Activated CD4-positive, alpha-beta memory T cell treated with anti-CD3 and anti-CD28 coated beads, Interleukin-2, amount 10 ng/mL, durations not matched to agents 7 days and 5 days (primary cell): Measurements from ENCODE around the gene LY6G6F. TPM values are rescaled to one million over a fixed set of nuclear protein-coding genes. Genes with fewer than 3 reads are reported as not detected.
A peak's percentile ranks its signal among the peaks of the same experiment; 100 is the strongest.

Experiments used
- CTCF ChIA-PET: fragments of 350-600 bp; sonication (Branson Sonifier 250); formaldehyde crosslinking; loops from one replicate; lab custom pipeline; 2021; ENCODE audit warnings: antibody characterized with exemption, inconsistent platforms; lab: Charles Lee
- POLR2A ChIA-PET: fragments of 350-600 bp; sonication (Branson Sonifier 250); formaldehyde crosslinking; loops from one replicate; lab custom pipeline; 2021; ENCODE audit warnings: antibody characterized with exemption; lab: Charles Lee
- DNase-seq: peaks from one replicate; pipeline ENCODE4 v3.0.0-alpha.2; 2020
- H3K27ac Mint-ChIP-seq: one replicate; pipeline ENCODE4 v1.8.0; 2021; ENCODE audit warnings: mild to moderate bottlenecking, mixed read lengths
- H3K27me3 Mint-ChIP-seq: one replicate; pipeline ENCODE4 v1.8.0; 2021; ENCODE audit warnings: mixed read lengths
- H3K36me3 Mint-ChIP-seq: one replicate; pipeline ENCODE4 v1.8.0; 2021; ENCODE audit warnings: low read depth, mixed read lengths
- H3K4me1 Mint-ChIP-seq: one replicate; pipeline ENCODE4 v1.8.0; 2021; ENCODE audit warnings: mixed read lengths
- H3K4me3 Mint-ChIP-seq: one replicate; pipeline ENCODE4 v1.8.0; 2021; ENCODE audit warnings: mild to moderate bottlenecking, mixed read lengths
- H3K9me3 Mint-ChIP-seq: one replicate; pipeline ENCODE4 v1.8.0; 2021; ENCODE audit warnings: mixed read lengths
- total RNA-seq, 2 experiments: library from RNA; stranded (reverse); gene quantifications; one replicate each; pipeline ENCODE4 v1.2.3, GENCODE V29; 2021

Gene LY6G6F, protein sequence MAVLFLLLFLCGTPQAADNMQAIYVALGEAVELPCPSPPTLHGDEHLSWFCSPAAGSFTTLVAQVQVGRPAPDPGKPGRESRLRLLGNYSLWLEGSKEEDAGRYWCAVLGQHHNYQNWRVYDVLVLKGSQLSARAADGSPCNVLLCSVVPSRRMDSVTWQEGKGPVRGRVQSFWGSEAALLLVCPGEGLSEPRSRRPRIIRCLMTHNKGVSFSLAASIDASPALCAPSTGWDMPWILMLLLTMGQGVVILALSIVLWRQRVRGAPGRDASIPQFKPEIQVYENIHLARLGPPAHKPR
- not detected for total RNA-seq

GRCh38 chr6:31706599-31706998 is at the start of gene LY6G6F:
Gene LY6G6F, plus strand, starts transcription at chr6:31706866. Its CDS starts 41 bp downstream, at chr6:31706907.
- Mint-ChIP-seq H3K36me3 (no peaks in the 10 kb centered on the region), H3K4me1 (peaks cover 29% of the 10 kb centered on the region), H3K9me3 (no peaks in the 10 kb centered on the region), H3K4me3 (no peak within 1 kb of the TSS), H3K27me3 (no peaks in the 10 kb centered on the region), H3K27ac (no peak within 1 kb of the TSS)
- POLR2A ChIA-PET = interaction anchor here (0.6 kb wide), 1 partner anchor 121 kb away, joined by 3 read pairs; the partner anchor contains the start of gene HSPA1B
- CTCF ChIA-PET = interaction anchor here (1.4 kb wide), 1 partner anchor 32 kb away, joined by 3 read pairs; no protein-coding TSS in a partner anchor
- DNase-seq = no peak

GRCh38 chr6:31657406-31658157 is 49.1 kb upstream of the LY6G6F start:
- H3K4me3 Mint-ChIP-seq = peak overlapping the region; percentile 95
- H3K4me1 Mint-ChIP-seq = peaks cover 76% of the 10 kb centered on the region
- H3K27me3 Mint-ChIP-seq = no peaks in the 10 kb centered on the region
- POLR2A ChIA-PET = interaction anchor here (0.8 to 9.8 kb wide), 7 partner anchors 7 to 240 kb away, joined by 3 to 278 read pairs (median 4); partner anchors contain the start of genes C6orf47, CLIC1, CSNK2B and EHMT2
- peak; percentile 67 for DNase-seq
- no peaks in the 10 kb centered on the region for H3K9me3 Mint-ChIP-seq
- H3K27ac Mint-ChIP-seq = peak overlapping the region; percentile 95
- H3K36me3 Mint-ChIP-seq = peaks cover 74% of the 10 kb centered on the region
- CTCF ChIA-PET = interaction anchor here (0.6 to 1.0 kb wide), 3 partner anchors 44 to 209 kb away, joined by 3 read pairs; no protein-coding TSS in a partner anchor

DNA sequence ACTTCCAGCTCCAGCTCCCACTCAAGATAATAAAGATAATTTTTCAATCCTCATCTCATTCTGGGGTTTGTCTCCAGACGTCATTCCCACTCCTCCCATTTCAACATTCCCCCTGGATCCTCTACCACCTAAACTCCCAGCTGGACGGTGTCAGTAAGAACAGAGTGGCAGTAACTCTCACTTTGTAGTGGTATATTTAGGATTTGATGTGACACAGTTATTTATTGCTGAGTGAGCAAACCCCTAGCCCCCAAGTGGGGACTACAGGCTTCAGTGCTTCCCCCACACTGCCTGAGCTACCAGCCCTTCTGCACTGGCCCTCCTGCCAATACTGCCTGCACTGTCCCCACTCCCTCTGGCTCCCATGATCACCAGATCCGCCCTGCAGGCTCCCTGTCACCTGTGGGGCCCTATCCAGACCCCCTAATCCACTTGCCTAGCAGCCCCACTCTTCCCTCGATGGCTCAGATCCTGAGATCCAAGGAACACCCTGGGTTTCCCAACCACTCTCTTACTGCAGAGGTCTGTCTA is 48.4 kb upstream of the LY6G6F start:
- Mint-ChIP-seq H3K4me3 (peak overlapping the region; percentile 95), H3K9me3 (no peaks in the 10 kb centered on the region), H3K4me1 (peaks cover 78% of the 10 kb centered on the region), H3K27ac (peak overlapping the region; percentile 95), H3K27me3 (no peaks in the 10 kb centered on the region), H3K36me3 (peaks cover 74% of the 10 kb centered on the region)
- no peak for DNase-seq
- CTCF ChIA-PET = interaction anchor here (0.6 to 0.7 kb wide), 2 partner anchors 45 to 65 kb away, joined by 3 read pairs; partner anchors contain the start of gene NCR3
- POLR2A ChIA-PET = interaction anchor here (0.8 to 9.8 kb wide), 5 partner anchors 6 to 239 kb away, joined by 3 to 278 read pairs (median 4); partner anchors contain the start of genes C6orf47, CLIC1, CSNK2B and EHMT2

- Mint-ChIP-seq H3K9me3 (no peaks in the 10 kb centered on the region), H3K4me3 (peak overlapping the region; percentile 95), H3K36me3 (peaks cover 83% of the 10 kb centered on the region), H3K4me1 (peaks cover 83% of the 10 kb centered on the region), H3K27me3 (no peaks in the 10 kb centered on the region), H3K27ac (peak overlapping the region; percentile 95)
- ChIA-PET CTCF (interaction anchor here (0.7 to 2.9 kb wide), 2 partner anchors 66 to 79 kb away, joined by 3 to 11 read pairs; partner anchors contain the start of genes CLIC1 and NCR3), POLR2A (no interaction called here)
- DNase-seq = no peak
Observed at GRCh38 chr6:31658983-31659648, 47.5 kb upstream of the LY6G6F start.

DNA sequence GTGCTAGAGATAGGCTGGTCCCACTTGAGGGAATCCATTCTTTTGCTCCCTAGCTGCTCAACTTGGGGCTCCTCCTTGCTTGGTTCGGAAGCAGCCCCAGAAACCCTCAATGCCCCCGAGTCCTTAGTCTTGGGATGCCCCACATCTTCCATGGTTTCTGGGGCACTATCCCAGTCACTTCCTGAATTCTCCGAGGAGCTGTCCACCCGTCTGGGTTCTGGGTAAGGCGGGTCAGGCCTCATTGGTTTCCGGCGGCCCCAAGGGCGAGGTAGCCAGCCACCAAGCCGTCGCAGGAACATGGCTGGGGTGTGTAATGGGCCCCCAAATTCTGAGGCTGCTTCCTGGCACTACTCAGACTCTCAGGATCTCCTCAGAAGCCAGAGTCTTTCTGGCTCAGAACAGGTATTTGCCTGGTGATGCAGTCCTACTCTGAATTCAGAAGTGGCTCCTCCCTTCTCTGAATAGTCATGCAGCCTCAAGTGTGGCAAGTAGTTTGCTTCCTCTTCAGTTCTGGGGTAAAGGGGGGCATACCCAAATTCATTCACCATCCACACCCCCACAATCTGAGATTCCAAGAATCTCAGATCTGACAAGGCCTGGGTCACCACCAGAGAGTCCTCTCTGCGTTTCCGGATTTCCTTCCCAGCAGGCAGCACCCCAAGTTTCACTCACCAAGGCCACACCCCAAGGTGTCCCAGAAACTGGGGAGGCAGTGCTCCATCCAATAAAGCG is 46.9 kb upstream of the LY6G6F start:
- ChIA-PET CTCF (interaction anchor here (1.1 to 2.9 kb wide), 3 partner anchors 43 to 292 kb away, joined by 3 to 11 read pairs (median 4); partner anchors contain the start of genes ABHD16A and CLIC1), POLR2A (interaction anchor here (1.0 to 8.1 kb wide), 10 partner anchors 6 to 175 kb away, joined by 5 to 278 read pairs (median 7); partner anchors contain the start of genes APOM, BAG6, DDX39B and HSPA1B)
- DNase-seq = peak; percentile 58
- Mint-ChIP-seq H3K9me3 (no peaks in the 10 kb centered on the region), H3K36me3 (peaks cover 90% of the 10 kb centered on the region), H3K27ac (peak overlapping the region; percentile 95), H3K4me3 (peak overlapping the region; percentile 95), H3K27me3 (no peaks in the 10 kb centered on the region), H3K4me1 (peaks cover 88% of the 10 kb centered on the region)

DNA sequence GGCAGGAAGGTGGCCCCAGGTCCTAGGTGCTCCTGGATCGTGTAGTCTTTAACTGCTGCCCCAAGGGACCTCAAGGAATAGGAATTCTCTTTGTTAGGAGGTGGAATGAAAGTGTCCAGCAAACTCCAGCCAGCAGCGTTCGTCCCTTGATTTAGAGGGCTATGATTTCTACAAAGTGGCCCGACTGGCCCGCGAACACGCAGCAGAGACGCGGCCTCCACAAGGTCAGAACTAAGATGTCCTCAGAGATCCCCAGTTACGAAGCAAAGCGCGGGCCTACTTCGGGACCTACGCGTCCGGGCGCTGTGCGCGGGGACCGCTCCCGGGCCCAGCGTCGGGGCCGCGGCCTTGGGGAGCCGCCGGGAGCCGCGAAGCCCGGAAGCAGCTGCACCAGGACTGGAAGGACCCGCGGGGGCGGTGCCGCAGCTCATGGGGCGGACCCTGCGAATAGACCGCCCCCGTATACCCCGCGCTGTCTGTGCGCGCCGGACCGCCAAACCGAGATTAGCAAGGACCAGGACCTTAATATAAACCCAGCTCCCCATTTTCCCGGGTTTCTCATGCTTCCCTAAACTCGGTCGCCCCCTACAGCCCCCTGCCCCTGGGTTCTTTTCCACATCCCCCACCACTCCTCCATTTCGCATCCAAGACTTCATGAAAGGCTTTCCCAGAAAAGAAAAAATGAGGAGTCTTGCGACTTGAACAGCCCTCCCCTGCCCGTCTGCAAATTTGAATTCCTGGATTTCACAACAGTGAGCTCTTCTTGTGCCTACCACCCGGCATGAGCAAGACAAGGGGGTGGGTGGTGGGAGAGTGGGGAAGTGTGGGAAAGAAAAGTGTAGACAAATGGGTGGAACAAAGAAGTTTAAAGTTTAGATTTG is 46.0 kb upstream of the LY6G6F start, which contains the start of gene C6orf47:
Gene C6orf47, minus strand, starts transcription at position 398 of the 881 bp plus-strand sequence. CDS start 831 bp downstream, outside the sequence.
- no peaks in the 10 kb centered on the region for H3K9me3 Mint-ChIP-seq
- peaks cover 83% of the 10 kb centered on the region for H3K4me1 Mint-ChIP-seq
- H3K36me3 Mint-ChIP-seq = peaks cover 86% of the 10 kb centered on the region
- ChIA-PET POLR2A (interaction anchor here (0.7 to 8.1 kb wide), 21 partner anchors 7 to 176 kb away, joined by 3 to 278 read pairs (median 5); partner anchors contain the start of genes ABHD16A, APOM, BAG6 and DDX39B), CTCF (interaction anchor here (0.7 to 2.9 kb wide), 7 partner anchors 8 to 291 kb away, joined by 3 to 11 read pairs (median 3); partner anchors contain the start of genes ABHD16A, BAG6 and CLIC1)
- DNase-seq = peak; percentile 82
- peak within 1 kb of the TSS; percentile 95 for H3K27ac Mint-ChIP-seq
- peak within 1 kb of the TSS; percentile 95 for H3K4me3 Mint-ChIP-seq
- H3K27me3 Mint-ChIP-seq = no peaks in the 10 kb centered on the region

DNA sequence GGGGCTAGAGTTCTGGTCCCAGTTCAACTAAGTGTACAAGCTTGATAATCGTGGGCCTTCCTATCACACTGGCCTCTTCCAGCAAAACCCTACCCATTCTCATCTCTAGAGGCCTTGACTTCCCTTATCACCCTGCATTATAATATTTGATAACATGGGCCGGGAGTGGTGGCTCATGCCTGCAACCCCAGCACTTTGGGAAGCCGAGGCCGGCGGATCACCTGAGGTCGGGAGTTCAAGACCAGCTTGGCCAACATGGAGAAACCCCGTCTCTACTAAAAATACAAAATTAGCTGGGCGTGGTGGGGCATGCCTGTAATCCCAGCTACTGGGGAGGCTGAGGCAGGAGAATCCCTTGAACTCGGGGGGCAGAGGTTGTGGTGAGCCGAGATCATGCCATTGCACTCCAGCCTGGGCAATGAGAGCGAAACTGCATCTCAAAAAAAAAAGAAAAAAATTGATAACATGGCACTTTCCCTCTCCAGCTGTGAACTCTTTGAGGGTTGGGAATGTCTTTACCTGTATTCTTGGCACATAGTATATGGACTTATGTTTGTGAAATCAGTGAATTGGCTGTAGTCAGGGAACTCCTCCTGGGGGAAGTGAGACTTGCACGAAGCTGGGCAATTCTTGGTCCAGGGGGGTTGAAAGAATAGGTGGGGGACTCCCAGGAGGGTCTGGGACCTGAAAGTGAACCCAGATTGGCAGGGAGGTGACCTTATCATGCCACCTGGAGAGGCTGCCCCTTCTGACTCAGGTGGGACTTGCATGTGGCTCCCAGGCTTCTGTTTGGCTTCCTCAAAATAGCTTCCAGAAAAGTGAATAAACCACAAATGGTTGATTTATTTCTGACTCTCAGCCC is 45.2 kb upstream of the LY6G6F start:
- Mint-ChIP-seq H3K4me1 (peaks cover 82% of the 10 kb centered on the region), H3K4me3 (peak overlapping the region; percentile 95)

GRCh38 chr6:31662124-31662723 is 44.4 kb upstream of the LY6G6F start:
- H3K4me3 Mint-ChIP-seq = peak overlapping the region; percentile 95
- H3K4me1 Mint-ChIP-seq = peaks cover 85% of the 10 kb centered on the region
- peak overlapping the region; percentile 54 for H3K27ac Mint-ChIP-seq
- DNase-seq = no peak
- POLR2A ChIA-PET = interaction anchor here (1.0 to 8.1 kb wide), 4 partner anchors 9 to 945 kb away, joined by 3 to 278 read pairs (median 67); partner anchors contain the start of genes APOM, BAG6, CLIC1 and MDC1
- CTCF ChIA-PET = interaction anchor here (2.9 kb wide), 1 partner anchor 75 kb away, joined by 11 read pairs; the partner anchor contains the start of gene CLIC1
- H3K27me3 Mint-ChIP-seq = no peaks in the 10 kb centered on the region
- H3K9me3 Mint-ChIP-seq = no peaks in the 10 kb centered on the region
- peaks cover 87% of the 10 kb centered on the region for H3K36me3 Mint-ChIP-seq

More for the DNA sequence above, 45.2 kb upstream of the LY6G6F start:
- Mint-ChIP-seq H3K27ac (peak overlapping the region; percentile 87), H3K36me3 (peaks cover 86% of the 10 kb centered on the region), H3K27me3 (no peaks in the 10 kb centered on the region), H3K9me3 (no peaks in the 10 kb centered on the region)
- ChIA-PET POLR2A (interaction anchor here (0.7 to 8.1 kb wide), 21 partner anchors 8 to 175 kb away, joined by 3 to 278 read pairs (median 5); partner anchors contain the start of genes ABHD16A, APOM, BAG6 and DDX39B), CTCF (interaction anchor here (0.7 to 2.9 kb wide), 7 partner anchors 9 to 290 kb away, joined by 3 to 11 read pairs (median 3); partner anchors contain the start of genes ABHD16A, BAG6 and CLIC1)
- no peak for DNase-seq
